ENCODE measurements around the gene ANAPC13. TPM values are rescaled to one million over a fixed set of nuclear protein-coding genes. Genes with fewer than 3 reads are reported as not detected.

The ANAPC13 gene
- total RNA-seq, 1 experiment from 2014 or later, result 52.7 TPM

GRCh38 chr3:134459562-134459961, 26.2 kb downstream of the ANAPC13 start:
- no peaks in the 10 kb centered on the region for H3K9me2 ChIP-seq (ENCODE audit: insufficient read depth)
- intact Hi-C loops (cut with micrococcal nuclease; ENCODE audit: unreplicated experiment), result no loop called here
- H3K27me3 ChIP-seq (ENCODE audit: insufficient read depth, low read depth), result no peaks in the 10 kb centered on the region
- TF ChIP-seq CTCF (conservative IDR thresholded peaks at IDR 0.05) (no peak), EZH2 (IDR thresholded peaks at IDR 0.05; ENCODE audit: low read depth) (no peak)
- ChIA-PET CTCF (no interaction called here), POLR2A (ENCODE audit: unreplicated experiment) (interaction anchor here (0.6 kb wide), 1 partner anchor 92 kb away, joined by 13 read pairs; no protein-coding TSS in a partner anchor)
- H3K4me3 ChIP-seq, result no peak overlapping the region
- H3K4me1 ChIP-seq (replicated peaks; ENCODE audit: insufficient read depth), result peaks cover 7% of the 10 kb centered on the region; the same call in 1 of the 2 replicates
- no peaks in the 10 kb centered on the region for H3K36me3 ChIP-seq (ENCODE audit: low read depth)
- no TSS peak for BruUV-seq (replicated peaks)
- no peak overlapping the region for H3K27ac ChIP-seq
- no peak overlapping the region for H3K4me2 ChIP-seq
- H3K9me3 ChIP-seq (ENCODE audit: insufficient read depth, low read depth), result no peaks in the 10 kb centered on the region
- no peak overlapping the region for H2AFZ ChIP-seq
- H3K79me2 ChIP-seq (ENCODE audit: low read depth), result no peaks in the 10 kb centered on the region
- H3F3A ChIP-seq (ENCODE audit: insufficient read depth, low read depth), result no peaks in the 10 kb centered on the region
- DNase-seq, result no peak
- no peaks in the 10 kb centered on the region for H4K20me1 ChIP-seq (ENCODE audit: insufficient read depth)

- intact Hi-C loops (cut with micrococcal nuclease; ENCODE audit: unreplicated experiment), result no loop called here
- TF ChIP-seq EZH2 (IDR thresholded peaks at IDR 0.05; ENCODE audit: low read depth) (no peak), CTCF (conservative IDR thresholded peaks at IDR 0.05) (no peak)
- Histone ChIP-seq H2AFZ (no peak overlapping the region), H3K4me2 (no peak overlapping the region), H3K79me2 (ENCODE audit: low read depth) (no peaks in the 10 kb centered on the region), H3K4me1 (replicated peaks; ENCODE audit: insufficient read depth) (peaks cover 7% of the 10 kb centered on the region; the same call in 1 of the 2 replicates), H3K27me3 (ENCODE audit: insufficient read depth, low read depth) (no peaks in the 10 kb centered on the region), H3K36me3 (ENCODE audit: low read depth) (no peaks in the 10 kb centered on the region), H3K27ac (no peak overlapping the region), H4K20me1 (ENCODE audit: insufficient read depth) (no peaks in the 10 kb centered on the region), H3K4me3 (no peak overlapping the region), H3F3A (ENCODE audit: insufficient read depth, low read depth) (no peaks in the 10 kb centered on the region), H3K9me3 (ENCODE audit: insufficient read depth, low read depth) (no peaks in the 10 kb centered on the region), H3K9me2 (ENCODE audit: insufficient read depth) (no peaks in the 10 kb centered on the region)
- POLR2A ChIA-PET (ENCODE audit: unreplicated experiment), result no interaction called here
- no TSS peak for BruUV-seq (replicated peaks)
- CTCF ChIA-PET, result interaction anchor here (0.6 kb wide), 1 partner anchor 21 kb away, joined by 5 read pairs; no protein-coding TSS in a partner anchor
- DNase-seq, result no peak
Observed at GRCh38 chr3:134458406-134458945, 27.3 kb downstream of the ANAPC13 start.

GRCh38 chr3:134457376-134458074, 28.3 kb downstream of the ANAPC13 start:
- no peaks in the 10 kb centered on the region for H3F3A ChIP-seq (ENCODE audit: insufficient read depth, low read depth)
- no peaks in the 10 kb centered on the region for H4K20me1 ChIP-seq (ENCODE audit: insufficient read depth)
- H3K9me2 ChIP-seq (ENCODE audit: insufficient read depth), result no peaks in the 10 kb centered on the region
- H3K9me3 ChIP-seq (ENCODE audit: insufficient read depth, low read depth), result no peaks in the 10 kb centered on the region
- no peak for TF ChIP-seq CTCF (conservative IDR thresholded peaks at IDR 0.05)
- TF ChIP-seq EZH2 (IDR thresholded peaks at IDR 0.05; ENCODE audit: low read depth), result no peak
- H3K4me1 ChIP-seq (replicated peaks; ENCODE audit: insufficient read depth), result peaks cover 5% of the 10 kb centered on the region; the same call in 1 of the 2 replicates
- intact Hi-C loops (cut with micrococcal nuclease; ENCODE audit: unreplicated experiment), result no loop called here
- POLR2A ChIA-PET (ENCODE audit: unreplicated experiment), result no interaction called here
- H3K79me2 ChIP-seq (ENCODE audit: low read depth), result no peaks in the 10 kb centered on the region
- H3K27me3 ChIP-seq (ENCODE audit: insufficient read depth, low read depth), result no peaks in the 10 kb centered on the region
- BruUV-seq (replicated peaks), result no TSS peak
- no peak overlapping the region for H3K4me2 ChIP-seq
- H3K36me3 ChIP-seq (ENCODE audit: low read depth), result no peaks in the 10 kb centered on the region
- CTCF ChIA-PET, result no interaction called here
- H2AFZ ChIP-seq, result no peak overlapping the region
- H3K4me3 ChIP-seq, result no peak overlapping the region
- H3K27ac ChIP-seq, result no peak overlapping the region
- no peak for DNase-seq

Measured in PC-9 (cell line).